Mucosa of descending colon (tissue), 3 donors: ENCODE data around the gene ABR. TPM values are rescaled to one million over a fixed set of nuclear protein-coding genes. Genes with fewer than 3 reads are reported as not detected.

Experiments
- ATAC-seq: fragments of 200-7000 bp; cut with Tn5 transposase; one replicate; pipeline ENCODE4 v1.9.1; 2020; ENCODE audit warnings: mild to moderate bottlenecking, moderate library complexity
- DNase-seq, 3 donors: peaks; one replicate each; pipeline ENCODE4 v3.0.0-alpha.2; 2020
- H3K36me3 ChIP-seq: fragments of 200-600 bp; one replicate; pipeline ENCODE4 v1.8.0; 2021; ENCODE audit warnings: low read depth, mild to moderate bottlenecking
- H3K4me1 ChIP-seq: fragments of 200-600 bp; one replicate; pipeline ENCODE4 v1.8.0; 2021; ENCODE audit warnings: low read depth, mild to moderate bottlenecking
- H3K4me3 ChIP-seq: fragments of 200-600 bp; one replicate; pipeline ENCODE4 v1.8.0; 2021; ENCODE audit warnings: mild to moderate bottlenecking
- H3K9me3 ChIP-seq: fragments of 200-600 bp; one replicate; pipeline ENCODE4 v1.8.0; 2021; ENCODE audit warnings: mild to moderate bottlenecking
- CTCF ChIP-seq: fragments of 200-600 bp; IDR thresholded peaks from one replicate; pipeline ENCODE4 v1.8.0; 2022; ENCODE audit warnings: antibody characterized with exemption, mild to moderate bottlenecking
- intact Hi-C, 2 donors: fragments of 100-400 bp; cut with DNase I in 1 of 2; cut with micrococcal nuclease in 1 of 2; formaldehyde crosslinking; loops; one replicate each; pipeline versions ENCODE4 v1.11.0 to v1.11.1; 2022; cut with DNase I, micrococcal nuclease
- total RNA-seq, 3 donors: library from RNA; stranded (reverse); fragmentation: NEBNext Ultra II Directional in 2 of 3; extraction: Animal tissue kit (Norgen Biotek cat#: 25700) in 2 of 3; gene quantifications; one replicate each; pipeline versions ENCODE4 v1.2.1 to v1.2.4, GENCODE V29; 2021 to 2023
- donor health status: DM: no; HTN: no; CAD: no; lungs with moderate emphysema.
- donor health status: DM: no; HTN: no; CAD: no.
- donor health status: DM: no; HTN: yes; CAD: no.

ABR gene
- total RNA-seq, 3 donors from 2014 or later: 257 to 470 (median 292) TPM

- Histone ChIP-seq H3K4me1 (no peaks in the 10 kb centered on the region), H3K9me3 (no peaks in the 10 kb centered on the region), H3K36me3 (no peaks in the 10 kb centered on the region), H3K4me3 (no peak overlapping the region)
- DNase-seq (peak in 2 of 3 donors; percentile 16 to 19), ATAC-seq (no peak)
- no peak for TF ChIP-seq CTCF
- intact Hi-C loops: loop anchor here in 1 of 2 donors (10.0 kb wide), 1 partner anchor 50 kb away; no protein-coding TSS in a partner anchor
Observed at GRCh38 chr17:1054656-1055055, 125.1 kb downstream of the ABR start.

DNA sequence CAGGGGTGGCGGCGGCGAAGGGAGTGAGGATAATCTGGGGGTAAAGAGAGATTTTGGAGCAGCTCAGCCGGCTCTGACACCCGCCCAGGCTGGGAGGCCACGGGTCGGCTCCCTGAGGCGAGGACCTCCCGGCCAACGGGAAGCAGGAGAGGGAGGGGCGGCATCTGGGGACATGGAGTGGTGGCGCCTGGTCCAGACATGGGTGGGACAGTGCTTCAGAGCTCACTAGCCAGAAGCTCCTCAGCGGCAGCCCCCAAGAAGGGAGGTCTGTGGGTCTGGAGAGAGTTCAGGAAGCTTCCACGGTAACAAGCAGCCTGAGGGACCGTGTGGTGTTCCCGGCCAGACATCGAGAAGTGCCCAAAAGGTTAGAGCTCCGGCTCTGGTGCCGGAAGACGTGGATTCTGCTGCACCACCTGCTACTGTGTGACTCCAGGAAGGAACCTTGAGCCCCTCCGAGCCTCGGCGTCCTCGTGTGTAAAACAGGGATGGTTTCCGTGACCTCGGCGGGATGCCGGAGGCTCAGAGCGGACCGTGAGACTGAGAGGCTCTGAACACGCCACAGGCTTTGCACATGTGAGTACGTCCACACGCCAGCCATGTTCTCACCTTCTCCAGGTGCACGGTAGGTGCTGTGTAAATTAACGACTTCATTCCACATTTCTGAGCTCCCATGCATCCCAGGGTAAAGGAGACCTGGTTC, 126.0 kb downstream of the ABR start:
- ATAC-seq (no peak), DNase-seq (peak in 2 of 3 donors; percentile 24 to 34)
- Histone ChIP-seq H3K4me3 (no peak overlapping the region), H3K36me3 (no peaks in the 10 kb centered on the region), H3K4me1 (no peaks in the 10 kb centered on the region), H3K9me3 (no peaks in the 10 kb centered on the region)
- TF ChIP-seq CTCF: no peak
- intact Hi-C loops: loop anchor here in 1 of 2 donors (10.0 kb wide), 1 partner anchor 49 kb away; no protein-coding TSS in a partner anchor

- Histone ChIP-seq H3K9me3 (no peaks in the 10 kb centered on the region), H3K36me3 (no peaks in the 10 kb centered on the region), H3K4me3 (no peak overlapping the region), H3K4me1 (no peaks in the 10 kb centered on the region)
- ATAC-seq (no peak), DNase-seq (peak in 2 of 3 donors; percentile 25 to 39)
- intact Hi-C loops: loop anchor here in 1 of 2 donors (10.0 kb wide), 1 partner anchor 46 kb away; no protein-coding TSS in a partner anchor
- TF ChIP-seq CTCF: no peak
Observed at GRCh38 chr17:1050996-1051925, 128.5 kb downstream of the ABR start.

- intact Hi-C loops: loop anchor here in 1 of 2 donors (10.0 kb wide), 1 partner anchor 46 kb away; no protein-coding TSS in a partner anchor
- peak; percentile 17 for ATAC-seq
Observed at GRCh38 chr17:1050246-1050995, 129.4 kb downstream of the ABR start.

More at GRCh38 chr17:1050246-1050995, 129.4 kb downstream of the ABR start:
- peak in 2 of 3 donors; percentile 22 to 35 for DNase-seq
- H3K4me3 ChIP-seq: no peak overlapping the region
- H3K4me1 ChIP-seq: no peaks in the 10 kb centered on the region
- TF ChIP-seq CTCF: no peak
- H3K36me3 ChIP-seq: no peaks in the 10 kb centered on the region
- no peaks in the 10 kb centered on the region for H3K9me3 ChIP-seq
